Osteocyte (in vitro differentiated cells): ENCODE data around the gene DHRS13. TPM values are rescaled to one million over a fixed set of nuclear protein-coding genes. Genes with fewer than 3 reads are reported as not detected.

Source experiments
- DNase-seq: peaks from one replicate; pipeline ENCODE4 v3.0.0; 2021; ENCODE audit warnings: mixed read lengths; ENCODE audit not compliant: unreplicated experiment; ENCODE audit errors: extremely low spot score
- H3K27ac Mint-ChIP-seq: one replicate; pipeline ENCODE4 v1.8.0; 2021; ENCODE audit warnings: mild to moderate bottlenecking, mixed read lengths; ENCODE audit not compliant: unreplicated experiment
- H3K27me3 Mint-ChIP-seq: one replicate; pipeline ENCODE4 v1.8.0; 2021; ENCODE audit warnings: mixed read lengths; ENCODE audit not compliant: unreplicated experiment
- H3K36me3 Mint-ChIP-seq: one replicate; pipeline ENCODE4 v1.8.0; 2021; ENCODE audit warnings: mixed read lengths; ENCODE audit not compliant: unreplicated experiment
- H3K4me1 Mint-ChIP-seq: one replicate; pipeline ENCODE4 v1.8.0; 2021; ENCODE audit warnings: mixed read lengths; ENCODE audit not compliant: unreplicated experiment
- H3K4me3 Mint-ChIP-seq: one replicate; pipeline ENCODE4 v1.8.0; 2021; ENCODE audit warnings: mild to moderate bottlenecking, moderate library complexity, mixed read lengths; ENCODE audit not compliant: unreplicated experiment
- H3K9me3 Mint-ChIP-seq: one replicate; pipeline ENCODE4 v1.8.0; 2021; ENCODE audit warnings: mixed read lengths; ENCODE audit not compliant: unreplicated experiment
- CTCF ChIP-seq: fragments of 200-600 bp; sonication (generic); IDR thresholded peaks from 2 replicates; pipeline ENCODE4 v1.5.0; 2021; ENCODE audit warnings: antibody characterized with exemption, mild to moderate bottlenecking, moderate library complexity
- total RNA-seq: library from RNA; stranded (reverse); gene quantifications from 2 replicates; pipeline ENCODE4 v1.2.1, GENCODE V29; 2021

The DHRS13 gene
- total RNA-seq, 1 donor from 2014 or later, result 10.7 TPM

GRCh38 chr17:28920201-28920600 is 17.3 kb upstream of the DHRS13 start:
- TF ChIP-seq CTCF, result no peak
- no peak overlapping the region for H3K4me3 Mint-ChIP-seq
- H3K27me3 Mint-ChIP-seq, result no peaks in the 10 kb centered on the region
- no peak for DNase-seq
- no peaks in the 10 kb centered on the region for H3K9me3 Mint-ChIP-seq
- peaks cover 46% of the 10 kb centered on the region for H3K36me3 Mint-ChIP-seq
- no peak overlapping the region for H3K27ac Mint-ChIP-seq
- H3K4me1 Mint-ChIP-seq, result no peaks in the 10 kb centered on the region

GRCh38 chr17:28918295-28918694 is 15.4 kb upstream of the DHRS13 start:
- no peak for DNase-seq
- no peaks in the 10 kb centered on the region for H3K4me1 Mint-ChIP-seq
- peaks cover 50% of the 10 kb centered on the region for H3K36me3 Mint-ChIP-seq
- H3K9me3 Mint-ChIP-seq, result no peaks in the 10 kb centered on the region
- no peaks in the 10 kb centered on the region for H3K27me3 Mint-ChIP-seq
- H3K27ac Mint-ChIP-seq, result no peak overlapping the region
- TF ChIP-seq CTCF, result no peak
- no peak overlapping the region for H3K4me3 Mint-ChIP-seq

- Mint-ChIP-seq H3K36me3 (peaks cover 54% of the 10 kb centered on the region), H3K27me3 (no peaks in the 10 kb centered on the region), H3K4me1 (no peaks in the 10 kb centered on the region), H3K9me3 (no peaks in the 10 kb centered on the region), H3K4me3 (no peak overlapping the region), H3K27ac (no peak overlapping the region)
- no peak for DNase-seq
- no peak for TF ChIP-seq CTCF
Measured at GRCh38 chr17:28917465-28917864, 14.6 kb upstream of the DHRS13 start.

- H3K4me1 Mint-ChIP-seq, result no peaks in the 10 kb centered on the region
- no peaks in the 10 kb centered on the region for H3K9me3 Mint-ChIP-seq
- H3K36me3 Mint-ChIP-seq, result peaks cover 57% of the 10 kb centered on the region
- H3K27ac Mint-ChIP-seq, result no peak overlapping the region
- no peak for DNase-seq
- no peak for TF ChIP-seq CTCF
- no peaks in the 10 kb centered on the region for H3K27me3 Mint-ChIP-seq
- no peak overlapping the region for H3K4me3 Mint-ChIP-seq
Measured at GRCh38 chr17:28917029-28917428, 14.2 kb upstream of the DHRS13 start.

- no peak for DNase-seq
- Mint-ChIP-seq H3K4me1 (no peaks in the 10 kb centered on the region), H3K36me3 (peaks cover 53% of the 10 kb centered on the region), H3K9me3 (no peaks in the 10 kb centered on the region), H3K27me3 (no peaks in the 10 kb centered on the region), H3K4me3 (no peak overlapping the region), H3K27ac (no peak overlapping the region)
- TF ChIP-seq CTCF, result peak; percentile 78
Measured at GRCh38 chr17:28916302-28916934, 13.5 kb upstream of the DHRS13 start.
